Fibroblast of lung (primary cell): ENCODE results near the gene OSBP2. TPM values are rescaled to one million over a fixed set of nuclear protein-coding genes. Genes with fewer than 3 reads are reported as not detected.

ENCODE experiments used
- DNase-seq, 2 donors: peaks; one replicate each; pipeline versions ENCODE4 v3.0.0 to v3.0.0-alpha.2; 2010; ENCODE audit warnings: low read depth in 2 of 2
- H2AFZ ChIP-seq: 2 replicates; pipeline ENCODE4 v1.5.1; 2012; ENCODE audit warnings: low read length, control low read depth, inconsistent platforms
- H3K27ac ChIP-seq: 2 replicates; pipeline ENCODE4 v1.5.1; 2011; ENCODE audit warnings: low read length, control low read depth; ENCODE audit not compliant: insufficient read depth
- H3K27me3 ChIP-seq: 2 replicates; pipeline ENCODE4 v1.5.1; 2011; ENCODE audit warnings: mild to moderate bottlenecking, low read length; ENCODE audit not compliant: control insufficient read depth, insufficient read depth
- H3K36me3 ChIP-seq: 2 replicates; pipeline ENCODE4 v1.5.1; 2011; ENCODE audit warnings: low read length; ENCODE audit not compliant: control insufficient read depth, insufficient read depth
- H3K4me1 ChIP-seq: 2 replicates; pipeline ENCODE4 v1.5.1; 2011; ENCODE audit warnings: low read length; ENCODE audit not compliant: control insufficient read depth, insufficient read depth; ENCODE audit errors: extremely low read depth
- H3K4me2 ChIP-seq: 2 replicates; pipeline ENCODE4 v1.5.1; 2011; ENCODE audit warnings: low read length, control low read depth; ENCODE audit not compliant: insufficient read depth; ENCODE audit errors: extremely low read depth
- H3K4me3 ChIP-seq, 4 experiments: fragments of 200-600 bp in 1 of 4; sonication (generic) in 1 of 4; replicated peaks in 1 of 4; 2 replicates each; pipeline ENCODE4 v1.5.1; 2011 to 2016; ENCODE audit warnings: low read length in 4 of 4, low read depth in 3 of 4, mild to moderate bottlenecking in 3 of 4, control low read depth in 2 of 4, inconsistent platforms in 1 of 4, mixed read lengths in 1 of 4; ENCODE audit not compliant: insufficient read depth in 1 of 4; ENCODE audit errors: control extremely low read depth in 1 of 4
- H3K79me2 ChIP-seq: 2 replicates; pipeline ENCODE4 v1.5.1; 2012; ENCODE audit warnings: mild to moderate bottlenecking, low read length, inconsistent platforms; ENCODE audit not compliant: control insufficient read depth, insufficient read depth
- H3K9ac ChIP-seq: 2 replicates; pipeline ENCODE4 v1.5.1; 2011; ENCODE audit warnings: mild to moderate bottlenecking, low read length, control low read depth; ENCODE audit not compliant: insufficient read depth
- H3K9me3 ChIP-seq: 2 replicates; pipeline ENCODE4 v1.5.1; 2012; ENCODE audit warnings: low read depth, low read length; ENCODE audit not compliant: control insufficient read depth, insufficient read depth
- H4K20me1 ChIP-seq: 2 replicates; pipeline ENCODE4 v1.5.1; 2011; ENCODE audit warnings: low read length; ENCODE audit not compliant: control insufficient read depth, insufficient read depth; ENCODE audit errors: extremely low read depth
- CTCF ChIP-seq, 2 donors: IDR thresholded peaks in 1 of 2; conservative IDR thresholded peaks in 1 of 2; 1 replicate in 1 of 2; 2 replicates in 1 of 2; pipeline ENCODE4 v1.5.1; 2011 to 2012; ENCODE audit warnings: low read length in 2 of 2, control low read depth in 1 of 2, inconsistent platforms in 1 of 2, low read depth in 1 of 2, mild to moderate bottlenecking in 1 of 2
- EZH2 ChIP-seq: IDR thresholded peaks from 2 replicates; pipeline ENCODE4 v1.5.1; 2012; ENCODE audit warnings: low read length, control low read depth, mild to moderate bottlenecking; ENCODE audit errors: missing control alignments
- polyA plus RNA-seq, 2 donors: library from polyadenylated mRNA; depleted of rRNA in 1 of 2; stranded (reverse) in 1 of 2; unstranded in 1 of 2; fragments of >200 nt; gene quantifications; 2 replicates each; pipeline ENCODE4 v1.2.1, GENCODE V29; 2011 to 2012; ENCODE audit warnings: missing spikeins in 1 of 2
- total RNA-seq: library from RNA; depleted of rRNA; stranded (reverse); fragments of >200 nt; gene quantifications from 2 replicates; pipeline ENCODE4 v1.2.1, GENCODE V29; 2014

Gene OSBP2
- total and polyA plus RNA-seq, 2 donors (not counting 1 experiment from before 2014, with no cell fraction given), result 0.40 to 3.8 TPM

- no peak overlapping the region for H3K4me2 ChIP-seq
- H2AFZ ChIP-seq, result no peak overlapping the region
- H3K27ac ChIP-seq, result no peak overlapping the region
- no peaks in the 10 kb centered on the region for H3K36me3 ChIP-seq
- no peak overlapping the region for H3K4me3 ChIP-seq
- TF ChIP-seq CTCF (conservative IDR thresholded peaks at IDR 0.05 in 1 of 2, IDR thresholded peaks at IDR 0.05 in 1 of 2; ENCODE audit: low read depth in 1 of 2, low read length in 2 of 2) (no peak), EZH2 (no peak)
- H3K9me3 ChIP-seq, result no peaks in the 10 kb centered on the region
- H3K4me1 ChIP-seq, result no peaks in the 10 kb centered on the region
- DNase-seq, result no peak
- H3K9ac ChIP-seq, result no peak overlapping the region
- H3K79me2 ChIP-seq, result no peaks in the 10 kb centered on the region
- no peaks in the 10 kb centered on the region for H3K27me3 ChIP-seq
- H4K20me1 ChIP-seq, result no peaks in the 10 kb centered on the region
Observed at GRCh38 chr22:30955153-30955552, 260.5 kb downstream of the OSBP2 start.

Other genes starting within 250 kb of the OSBP2 start
- gene SEC14L3, start 222.9 kb upstream of the OSBP2 start, total RNA-seq, result not detected in 2 replicates
- not detected in 2 replicates for gene SEC14L3, start 222.9 kb upstream of the OSBP2 start, polyA plus RNA-seq
- gene SEC14L4, start 189.2 kb upstream of the OSBP2 start, total RNA-seq, result under 0.01 and 0.66 TPM in 2 replicates
- gene SEC14L4, start 189.2 kb upstream of the OSBP2 start, polyA plus RNA-seq, result 0.03 and 0.08 TPM in 2 replicates
- gene SEC14L6, start 148.1 kb upstream of the OSBP2 start, total RNA-seq, result under 0.01 and 0.66 TPM in 2 replicates
- gene SEC14L6, start 148.1 kb upstream of the OSBP2 start, polyA plus RNA-seq, result 0.12 and 0.21 TPM in 2 replicates
- gene GAL3ST1, start 120.2 kb upstream of the OSBP2 start, total RNA-seq, result 0.17 TPM in 1 of 2 replicates, not detected in the other
- 0.03 and 0.06 TPM in 2 replicates for gene GAL3ST1, start 120.2 kb upstream of the OSBP2 start, polyA plus RNA-seq
- gene PES1, start 103.0 kb upstream of the OSBP2 start, total RNA-seq, result 61.3 and 69.1 TPM in 2 replicates
- 51.2 and 89.0 TPM in 2 replicates for gene PES1, start 103.0 kb upstream of the OSBP2 start, polyA plus RNA-seq
- 6.9 and 7.1 TPM in 2 replicates for gene TCN2, start 87.7 kb upstream of the OSBP2 start, total RNA-seq
- gene TCN2, start 87.7 kb upstream of the OSBP2 start, polyA plus RNA-seq, result 10.8 and 12.0 TPM in 2 replicates
- gene SLC35E4, start 59.1 kb upstream of the OSBP2 start, total RNA-seq, result 5.4 and 10.1 TPM in 2 replicates
- gene SLC35E4, start 59.1 kb upstream of the OSBP2 start, polyA plus RNA-seq, result 2.0 and 3.0 TPM in 2 replicates
- 4.9 and 7.4 TPM in 2 replicates for gene DUSP18, start 27.0 kb upstream of the OSBP2 start, total RNA-seq
- gene DUSP18, start 27.0 kb upstream of the OSBP2 start, polyA plus RNA-seq, result 10.8 and 14.9 TPM in 2 replicates